Activated naive CD4-positive, alpha-beta T cell treated with anti-CD3 and anti-CD28 coated beads, Interleukin-2, amount 50 U/mL, for 16 hours (primary cell): ENCODE results near the gene GLTPD2.

ENCODE experiments used
- DNase-seq: peaks from one replicate; pipeline ENCODE4 v3.0.0-alpha.2; 2020

Gene GLTPD2

GRCh38 chr17:4772235-4772613 lies 16.5 kb upstream of the GLTPD2 start:
- DNase-seq = no peak

GRCh38 chr17:4777969-4778760 lies 10.6 kb upstream of the GLTPD2 start:
- DNase-seq = no peak

GRCh38 chr17:4780325-4780955 lies 8.3 kb upstream of the GLTPD2 start:
- no peak for DNase-seq

- no peak for DNase-seq
Measured at GRCh38 chr17:4782652-4783051, 6.1 kb upstream of the GLTPD2 start.

GRCh38 chr17:4785311-4786105 lies 3.3 kb upstream of the GLTPD2 start:
- DNase-seq = peak; percentile 22

GRCh38 chr17:4786106-4786511 lies 2.7 kb upstream of the GLTPD2 start, which contains the start of gene VMO1:
Gene VMO1 (minus strand): TSS chr17:4786364. CDS start chr17:4786352, 12 bp downstream.
- no peak for DNase-seq

- no peak for DNase-seq
Measured at GRCh38 chr17:4786516-4786915, 2.2 kb upstream of the GLTPD2 start.

- DNase-seq = no peak
Measured at GRCh38 chr17:4788159-4788806, 481 bp upstream of the GLTPD2 start.

GRCh38 chr17:4789701-4789950 lies 862 bp downstream of the GLTPD2 start:
- no peak for DNase-seq

GRCh38 chr17:4789951-4790704 lies 1.4 kb downstream of the GLTPD2 start:
- DNase-seq = peak; percentile 77

GRCh38 chr17:4790705-4791088 lies 1.9 kb downstream of the GLTPD2 start:
- no peak for DNase-seq

- DNase-seq = no peak
Measured at GRCh38 chr17:4795168-4795567, 6.4 kb downstream of the GLTPD2 start.

- peak; percentile 48 for DNase-seq
Measured at GRCh38 chr17:4796552-4796920, 7.8 kb downstream of the GLTPD2 start.

- no peak for DNase-seq
Measured at GRCh38 chr17:4800462-4801196, 11.9 kb downstream of the GLTPD2 start.

- DNase-seq = no peak
Measured at GRCh38 chr17:4802228-4802627, 13.5 kb downstream of the GLTPD2 start, which contains the start of gene C17orf114. Gene C17orf114 (minus strand): TSS chr17:4802328.

GRCh38 chr17:4806456-4806776 lies 17.7 kb downstream of the GLTPD2 start:
- DNase-seq = no peak

GRCh38 chr17:4806777-4807604 lies 18.2 kb downstream of the GLTPD2 start, which contains the start of gene PLD2:
Gene PLD2 (plus strand): TSS chr17:4807152. CDS start chr17:4807773, 621 bp downstream.
- peak; percentile 87 for DNase-seq

- no peak for DNase-seq
Measured at GRCh38 chr17:4807605-4808377, 19.0 kb downstream of the GLTPD2 start.

GRCh38 chr17:4808378-4808767 lies 19.6 kb downstream of the GLTPD2 start:
- DNase-seq = no peak

- DNase-seq = no peak
Measured at GRCh38 chr17:4810696-4811290, 22.0 kb downstream of the GLTPD2 start.
